Measurements from ENCODE around the gene RPH3AL.

DNA sequence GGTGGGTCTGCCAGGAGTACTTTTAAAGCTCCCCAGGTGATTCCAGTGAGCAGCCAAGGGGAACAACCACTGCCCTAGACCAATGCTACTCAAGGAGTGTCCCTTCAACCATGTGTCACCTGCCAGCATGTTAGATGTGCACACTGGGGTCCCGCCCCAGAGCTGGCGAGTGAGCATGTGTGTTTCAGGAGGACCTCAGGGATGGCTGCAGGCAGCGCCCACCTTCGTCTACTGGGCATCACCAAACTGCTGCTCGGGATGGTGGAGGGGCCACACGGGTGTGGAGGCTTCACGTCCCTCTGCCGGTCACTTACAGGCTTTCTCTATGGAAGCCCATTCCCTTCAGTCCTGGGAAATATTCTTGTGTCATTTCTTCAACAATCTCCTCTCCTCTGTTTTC lies 142.2 kb downstream of the RPH3AL start:
- TF ChIP-seq, protein P1, sequence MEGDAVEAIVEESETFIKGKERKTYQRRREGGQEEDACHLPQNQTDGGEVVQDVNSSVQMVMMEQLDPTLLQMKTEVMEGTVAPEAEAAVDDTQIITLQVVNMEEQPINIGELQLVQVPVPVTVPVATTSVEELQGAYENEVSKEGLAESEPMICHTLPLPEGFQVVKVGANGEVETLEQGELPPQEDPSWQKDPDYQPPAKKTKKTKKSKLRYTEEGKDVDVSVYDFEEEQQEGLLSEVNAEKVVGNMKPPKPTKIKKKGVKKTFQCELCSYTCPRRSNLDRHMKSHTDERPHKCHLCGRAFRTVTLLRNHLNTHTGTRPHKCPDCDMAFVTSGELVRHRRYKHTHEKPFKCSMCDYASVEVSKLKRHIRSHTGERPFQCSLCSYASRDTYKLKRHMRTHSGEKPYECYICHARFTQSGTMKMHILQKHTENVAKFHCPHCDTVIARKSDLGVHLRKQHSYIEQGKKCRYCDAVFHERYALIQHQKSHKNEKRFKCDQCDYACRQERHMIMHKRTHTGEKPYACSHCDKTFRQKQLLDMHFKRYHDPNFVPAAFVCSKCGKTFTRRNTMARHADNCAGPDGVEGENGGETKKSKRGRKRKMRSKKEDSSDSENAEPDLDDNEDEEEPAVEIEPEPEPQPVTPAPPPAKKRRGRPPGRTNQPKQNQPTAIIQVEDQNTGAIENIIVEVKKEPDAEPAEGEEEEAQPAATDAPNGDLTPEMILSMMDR (IDR thresholded peaks at IDR 0.05): no peak
- TF ChIP-seq POLR2AphosphoS5 (IDR thresholded peaks at IDR 0.05): no peak
- no peak for TF ChIP-seq POLR2A (IDR thresholded peaks at IDR 0.05)
- no peak for TF ChIP-seq EP300 (IDR thresholded peaks at IDR 0.05)

Data from gastroesophageal sphincter (tissue), 3 donors.